GM12892 (cell line): Measurements from ENCODE around the gene PARP8.

ENCODE experiments used
- POLR2A ChIP-seq: IDR thresholded peaks from 2 replicates; pipeline ENCODE4 v1.6.1; 2011; ENCODE audit warnings: low read depth, low read length, control low read depth
- TAF1 ChIP-seq: IDR thresholded peaks from 2 replicates; pipeline ENCODE4 v1.6.1; 2011; ENCODE audit warnings: low read depth, mild to moderate bottlenecking, control low read depth, low read length, borderline replicate concordance

DNA sequence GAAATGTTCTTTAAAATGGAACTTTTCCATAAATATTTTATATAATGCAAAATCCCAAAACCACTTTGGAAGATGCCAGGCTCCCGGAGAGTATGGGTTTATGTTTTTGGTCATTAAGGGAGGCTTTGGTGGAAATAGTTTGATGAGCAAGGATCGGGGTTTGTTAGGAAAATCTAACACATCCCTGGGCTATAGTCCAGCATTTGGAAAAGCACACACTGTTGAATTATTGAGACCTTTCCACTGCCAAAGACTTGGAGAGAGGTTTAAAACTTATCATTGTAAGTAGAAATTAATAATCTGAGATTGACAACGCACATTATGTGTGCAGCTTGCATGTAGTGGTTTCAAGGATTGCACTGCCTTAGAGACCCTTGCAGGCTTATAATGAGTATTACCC is 156.3 kb downstream of the PARP8 start:
- TF ChIP-seq POLR2A (no peak), TAF1 (no peak)
